Upper lobe of left lung (tissue), 4 donors: ENCODE data around the gene COX10.

Source experiments
- EP300 ChIP-seq, 4 donors: sonication (generic); formaldehyde crosslinking; IDR thresholded peaks; one replicate each; pipeline ENCODE4 v1.5.1; 2017; ENCODE audit warnings: antibody characterized with exemption in 4 of 4, control low read depth in 2 of 4
- POLR2A ChIP-seq, 4 donors: fragments of 450-650 bp; IDR thresholded peaks; one replicate each; pipeline ENCODE4 v1.5.1; 2016 to 2017; ENCODE audit warnings: antibody characterized with exemption in 4 of 4, mild to moderate bottlenecking in 2 of 4
- POLR2AphosphoS5 ChIP-seq, 2 donors: sonication (generic); formaldehyde crosslinking; IDR thresholded peaks; one replicate each; pipeline ENCODE4 v1.5.1; 2017; ENCODE audit warnings: antibody characterized with exemption in 2 of 2
- TF ChIP-seq, protein P1 (sequence below), 6 experiments: fragments of 450-650 bp in 4 of 6; fragments of 200-600 bp in 2 of 6; sonication (generic) in 2 of 6; IDR thresholded peaks; one replicate each; pipeline ENCODE4 v1.5.1; 2016 to 2019; ENCODE audit warnings: antibody characterized with exemption in 6 of 6

DNA sequence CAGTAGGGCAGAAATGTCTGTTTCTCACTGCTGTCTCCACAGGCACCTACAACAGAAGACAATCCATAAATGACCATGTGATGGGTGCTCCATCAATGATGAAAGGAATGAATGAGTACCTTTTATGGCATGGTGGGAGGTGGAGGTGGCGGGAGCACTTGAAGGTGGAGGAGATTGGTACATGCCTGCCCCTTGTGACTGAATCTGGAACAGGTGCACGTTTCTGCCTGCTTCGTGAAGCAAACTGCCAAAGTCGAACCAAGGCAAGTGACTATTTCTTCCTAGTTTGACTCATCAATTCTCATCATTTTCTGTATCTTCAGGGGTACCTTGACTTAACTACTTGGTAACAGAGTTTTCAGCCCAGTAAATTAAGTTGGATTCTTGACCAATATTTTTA is 141.9 kb downstream of the COX10 start:
- TF ChIP-seq, protein P1, sequence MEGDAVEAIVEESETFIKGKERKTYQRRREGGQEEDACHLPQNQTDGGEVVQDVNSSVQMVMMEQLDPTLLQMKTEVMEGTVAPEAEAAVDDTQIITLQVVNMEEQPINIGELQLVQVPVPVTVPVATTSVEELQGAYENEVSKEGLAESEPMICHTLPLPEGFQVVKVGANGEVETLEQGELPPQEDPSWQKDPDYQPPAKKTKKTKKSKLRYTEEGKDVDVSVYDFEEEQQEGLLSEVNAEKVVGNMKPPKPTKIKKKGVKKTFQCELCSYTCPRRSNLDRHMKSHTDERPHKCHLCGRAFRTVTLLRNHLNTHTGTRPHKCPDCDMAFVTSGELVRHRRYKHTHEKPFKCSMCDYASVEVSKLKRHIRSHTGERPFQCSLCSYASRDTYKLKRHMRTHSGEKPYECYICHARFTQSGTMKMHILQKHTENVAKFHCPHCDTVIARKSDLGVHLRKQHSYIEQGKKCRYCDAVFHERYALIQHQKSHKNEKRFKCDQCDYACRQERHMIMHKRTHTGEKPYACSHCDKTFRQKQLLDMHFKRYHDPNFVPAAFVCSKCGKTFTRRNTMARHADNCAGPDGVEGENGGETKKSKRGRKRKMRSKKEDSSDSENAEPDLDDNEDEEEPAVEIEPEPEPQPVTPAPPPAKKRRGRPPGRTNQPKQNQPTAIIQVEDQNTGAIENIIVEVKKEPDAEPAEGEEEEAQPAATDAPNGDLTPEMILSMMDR (IDR thresholded peaks at IDR 0.05), result no peak
- TF ChIP-seq POLR2AphosphoS5 (IDR thresholded peaks at IDR 0.05) (no peak), POLR2A (IDR thresholded peaks at IDR 0.05) (no peak), EP300 (IDR thresholded peaks at IDR 0.05) (no peak)
